ENCODE results near the gene RABEP2.

- TF ChIP-seq CTCF (IDR thresholded peaks at IDR 0.05; ENCODE audit: borderline replicate concordance, extremely low read depth, low read length, poor library complexity, severe bottlenecking): no peak
- no peak for TF ChIP-seq EZH2 (IDR thresholded peaks at IDR 0.05; ENCODE audit: borderline replicate concordance, low read depth, low read length, severe bottlenecking)
These were observed 6.3 kb downstream of the RABEP2 start for GRCh38 chr16:28918698-28919097.

Measured in DND-41 (cell line).